ENCODE measurements around the gene METTL6. TPM values are rescaled to one million over a fixed set of nuclear protein-coding genes. Genes with fewer than 3 reads are reported as not detected.
A peak's percentile ranks its signal among the peaks of the same experiment; 100 is the strongest.

The METTL6 gene
- total RNA-seq, 4 donors from 2014 or later = 13.2 to 20.8 (median 17.0) TPM

DNA sequence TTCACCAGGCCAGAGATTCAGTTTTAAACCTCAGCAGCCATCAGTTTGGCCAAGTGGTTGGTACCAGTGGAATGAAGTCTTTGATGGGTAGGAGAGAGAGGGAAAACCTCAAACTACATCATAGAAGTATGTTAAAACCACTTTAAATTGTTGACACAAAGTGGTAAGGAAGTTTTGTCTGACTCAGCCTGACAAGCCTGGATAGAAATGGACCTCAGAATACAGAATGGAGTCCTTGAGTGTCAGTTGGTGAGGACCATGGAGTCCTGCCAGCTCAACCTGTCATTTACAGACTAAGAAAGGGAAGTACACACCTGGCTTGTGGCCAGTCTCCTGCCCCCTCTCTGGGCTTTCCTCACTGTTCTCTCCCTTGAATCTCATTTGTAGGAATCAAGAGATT, 12.1 kb upstream of the METTL6 start:
- H3K27ac ChIP-seq = no peak overlapping the region
- H3K27me3 ChIP-seq = no peaks in the 10 kb centered on the region
- H3K4me1 ChIP-seq = peaks cover 0 to 14% (median 4%) of the 10 kb centered on the region in 4 donors
- peaks cover 0 to 83% (median 46%) of the 10 kb centered on the region in 3 donors for H3K36me3 ChIP-seq
- H3K9me3 ChIP-seq = no peaks in the 10 kb centered on the region
- DNase-seq (ENCODE audit: low spot score in 2 of 2) = no peak
- no peak overlapping the region for H3K4me3 ChIP-seq
- TF ChIP-seq EP300 (IDR thresholded peaks at IDR 0.05) (no peak), POLR2A (IDR thresholded peaks at IDR 0.05) (no peak)
- TF ChIP-seq, protein P1, sequence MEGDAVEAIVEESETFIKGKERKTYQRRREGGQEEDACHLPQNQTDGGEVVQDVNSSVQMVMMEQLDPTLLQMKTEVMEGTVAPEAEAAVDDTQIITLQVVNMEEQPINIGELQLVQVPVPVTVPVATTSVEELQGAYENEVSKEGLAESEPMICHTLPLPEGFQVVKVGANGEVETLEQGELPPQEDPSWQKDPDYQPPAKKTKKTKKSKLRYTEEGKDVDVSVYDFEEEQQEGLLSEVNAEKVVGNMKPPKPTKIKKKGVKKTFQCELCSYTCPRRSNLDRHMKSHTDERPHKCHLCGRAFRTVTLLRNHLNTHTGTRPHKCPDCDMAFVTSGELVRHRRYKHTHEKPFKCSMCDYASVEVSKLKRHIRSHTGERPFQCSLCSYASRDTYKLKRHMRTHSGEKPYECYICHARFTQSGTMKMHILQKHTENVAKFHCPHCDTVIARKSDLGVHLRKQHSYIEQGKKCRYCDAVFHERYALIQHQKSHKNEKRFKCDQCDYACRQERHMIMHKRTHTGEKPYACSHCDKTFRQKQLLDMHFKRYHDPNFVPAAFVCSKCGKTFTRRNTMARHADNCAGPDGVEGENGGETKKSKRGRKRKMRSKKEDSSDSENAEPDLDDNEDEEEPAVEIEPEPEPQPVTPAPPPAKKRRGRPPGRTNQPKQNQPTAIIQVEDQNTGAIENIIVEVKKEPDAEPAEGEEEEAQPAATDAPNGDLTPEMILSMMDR (IDR thresholded peaks at IDR 0.05) = no peak

DNA sequence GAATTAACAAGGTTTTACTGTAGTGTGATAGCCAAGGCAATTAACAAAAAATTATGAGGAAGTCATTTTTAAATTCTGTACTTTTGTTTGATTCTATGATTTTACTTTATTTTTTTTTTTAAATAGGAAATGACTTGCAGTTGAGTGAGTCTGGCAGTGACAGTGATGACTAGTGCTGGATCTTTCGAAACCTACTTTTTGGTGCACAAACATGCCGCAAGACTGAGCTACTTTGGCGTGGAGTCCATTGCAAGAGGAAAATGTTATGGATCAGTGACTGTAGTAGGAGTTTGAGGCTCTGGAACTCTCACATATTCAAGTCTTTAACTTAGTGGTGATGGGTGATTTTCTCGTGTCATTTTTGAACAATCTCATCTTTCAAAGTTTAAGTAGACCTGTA, 11.6 kb upstream of the METTL6 start:
- H3K4me1 ChIP-seq = peaks cover 0 to 9% (median 3%) of the 10 kb centered on the region in 4 donors
- H3K27me3 ChIP-seq = no peaks in the 10 kb centered on the region
- H3K27ac ChIP-seq = no peak overlapping the region
- DNase-seq (ENCODE audit: low spot score in 2 of 2) = no peak
- no peak overlapping the region for H3K4me3 ChIP-seq
- no peak for TF ChIP-seq POLR2A (IDR thresholded peaks at IDR 0.05)
- TF ChIP-seq, protein P1 (IDR thresholded peaks at IDR 0.05) = no peak
- TF ChIP-seq EP300 (IDR thresholded peaks at IDR 0.05) = no peak
- WGBS, 2 donors = 88 to 91% methylated on average over 4 of the region's 4 CpGs
- peaks cover 0 to 88% (median 51%) of the 10 kb centered on the region in 3 donors for H3K36me3 ChIP-seq
- H3K9me3 ChIP-seq = no peaks in the 10 kb centered on the region

DNA sequence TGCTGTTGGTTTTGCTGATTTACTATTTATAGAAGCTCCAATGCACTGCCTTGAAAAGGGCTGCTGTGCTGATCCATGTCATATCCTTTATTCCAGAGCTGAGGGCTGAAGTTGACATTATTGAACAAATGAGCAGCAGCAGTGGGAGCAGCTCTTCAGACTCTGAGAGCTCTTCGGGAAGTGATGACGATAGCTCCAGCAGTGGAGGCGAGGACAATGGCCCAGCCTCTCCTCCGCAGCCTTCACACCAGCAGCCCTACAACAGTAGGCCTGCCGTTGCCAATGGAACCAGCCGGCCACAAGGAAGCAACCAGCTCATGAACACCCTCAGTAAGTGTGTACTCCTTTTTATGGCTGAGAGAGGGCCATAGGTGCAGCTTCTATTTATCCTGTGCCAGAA, 8.9 kb upstream of the METTL6 start:
- no peak overlapping the region for H3K4me3 ChIP-seq
- H3K27ac ChIP-seq = peak overlapping the region in 2 of 4 donors; percentile 28 to 43
- peaks cover 0 to 12% (median 0%) of the 10 kb centered on the region in 4 donors for H3K4me1 ChIP-seq
- WGBS, 2 donors = 68 to 84% methylated on average over 6 of the region's 6 CpGs
- peaks cover 0 to 100% (median 52%) of the 10 kb centered on the region in 3 donors for H3K36me3 ChIP-seq
- no peaks in the 10 kb centered on the region for H3K9me3 ChIP-seq
- H3K27me3 ChIP-seq = no peaks in the 10 kb centered on the region
- no peak for TF ChIP-seq EP300 (IDR thresholded peaks at IDR 0.05)
- TF ChIP-seq, protein P1 (IDR thresholded peaks at IDR 0.05) = no peak
- no peak for DNase-seq (ENCODE audit: low spot score in 2 of 2)

DNA sequence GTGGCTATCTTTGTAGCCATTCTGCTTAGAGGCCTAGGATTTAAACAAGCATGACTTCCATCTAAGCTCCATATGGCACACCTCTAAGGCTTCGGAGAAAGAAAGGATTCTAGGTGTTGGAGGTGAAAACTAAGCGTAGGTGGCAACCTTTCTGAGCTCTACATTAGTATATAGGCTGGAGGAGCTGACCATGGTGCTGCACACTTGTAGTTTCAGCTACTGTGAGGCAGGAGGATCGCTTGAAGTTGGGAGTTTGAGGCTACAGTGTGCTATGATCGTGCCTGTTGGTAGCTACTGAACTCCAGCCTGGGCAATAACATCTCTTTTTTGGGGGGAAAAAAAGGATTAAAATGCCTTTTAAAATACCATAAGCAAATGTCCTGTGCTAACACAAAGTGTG, 7.4 kb upstream of the METTL6 start:
- Histone ChIP-seq H3K4me3 (no peak overlapping the region), H3K4me1 (peaks cover 0 to 20% (median under 1%) of the 10 kb centered on the region in 4 donors), H3K27ac (no peak overlapping the region), H3K27me3 (no peaks in the 10 kb centered on the region), H3K9me3 (no peaks in the 10 kb centered on the region), H3K36me3 (peaks cover 0 to 95% (median 39%) of the 10 kb centered on the region in 3 donors)
- 92 to 94% methylated on average over 4 of the region's 4 CpGs for WGBS, 2 donors
- no peak for DNase-seq (ENCODE audit: low spot score in 2 of 2)
- TF ChIP-seq POLR2A (IDR thresholded peaks at IDR 0.05) = no peak

DNA sequence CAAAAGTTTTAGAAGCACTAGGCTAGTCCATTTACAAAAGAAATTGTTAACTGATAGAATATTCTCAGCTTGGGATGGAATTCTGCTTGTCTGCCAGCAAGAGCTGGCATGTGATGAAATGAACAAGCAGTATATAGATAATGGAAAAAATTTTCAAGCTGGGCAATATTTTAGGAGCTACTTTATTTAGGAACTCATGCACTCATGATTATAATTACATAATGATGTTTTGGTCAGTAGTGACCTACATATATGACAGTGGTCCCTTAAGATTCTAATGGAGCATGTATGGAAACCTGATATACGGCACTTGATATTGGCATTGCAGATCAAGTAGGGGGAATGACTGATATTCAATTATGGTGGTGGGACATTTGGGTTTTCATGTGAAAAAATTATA, 6.2 kb upstream of the METTL6 start:
- H3K36me3 ChIP-seq = peaks cover 0 to 82% (median 36%) of the 10 kb centered on the region in 3 donors
- H3K9me3 ChIP-seq = no peaks in the 10 kb centered on the region
- TF ChIP-seq POLR2A (IDR thresholded peaks at IDR 0.05) = no peak
- TF ChIP-seq, protein P1 (IDR thresholded peaks at IDR 0.05) = no peak
- DNase-seq (ENCODE audit: low spot score in 2 of 2) = no peak
- H3K27ac ChIP-seq = no peak overlapping the region
- H3K4me1 ChIP-seq = peaks cover 0 to 33% (median 12%) of the 10 kb centered on the region in 4 donors
- no peak overlapping the region for H3K4me3 ChIP-seq
- 92% methylated on average over 1 of the region's 1 CpG for WGBS, 2 donors
- H3K27me3 ChIP-seq = no peaks in the 10 kb centered on the region
